Kidney glomerular epithelial cell (primary cell): ENCODE measurements around the gene SH3RF3.

Source experiments
- DNase-seq: peaks from one replicate; lab custom pipeline; 2025; lab: John Stamatoyannopoulos, UW

Gene SH3RF3

DNA sequence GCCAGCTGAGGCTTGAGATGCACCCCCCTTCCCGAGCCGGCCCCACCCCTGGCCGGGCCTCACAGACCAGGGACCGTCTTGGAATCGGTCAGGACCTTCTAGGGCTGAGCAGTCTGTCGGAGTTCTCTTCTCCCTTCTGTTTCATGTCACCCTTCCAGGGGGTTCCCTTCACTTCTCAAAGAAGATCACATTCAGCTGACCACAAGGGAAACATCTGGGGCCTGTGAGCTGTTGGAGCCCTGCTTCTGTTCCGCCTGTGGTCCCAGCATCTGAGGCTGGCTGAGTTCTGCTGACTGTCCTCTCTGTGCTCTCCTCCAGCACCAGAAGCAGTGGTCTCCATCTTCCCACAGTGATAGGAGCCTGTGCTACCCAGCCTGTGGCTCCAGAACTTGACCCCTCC is 378.2 kb downstream of the SH3RF3 start:
- no peak for DNase-seq

GRCh38 chr2:109507828-109508227 is 378.8 kb downstream of the SH3RF3 start:
- DNase-seq = no peak

GRCh38 chr2:109508556-109508955 is 379.6 kb downstream of the SH3RF3 start:
- no peak for DNase-seq

DNA sequence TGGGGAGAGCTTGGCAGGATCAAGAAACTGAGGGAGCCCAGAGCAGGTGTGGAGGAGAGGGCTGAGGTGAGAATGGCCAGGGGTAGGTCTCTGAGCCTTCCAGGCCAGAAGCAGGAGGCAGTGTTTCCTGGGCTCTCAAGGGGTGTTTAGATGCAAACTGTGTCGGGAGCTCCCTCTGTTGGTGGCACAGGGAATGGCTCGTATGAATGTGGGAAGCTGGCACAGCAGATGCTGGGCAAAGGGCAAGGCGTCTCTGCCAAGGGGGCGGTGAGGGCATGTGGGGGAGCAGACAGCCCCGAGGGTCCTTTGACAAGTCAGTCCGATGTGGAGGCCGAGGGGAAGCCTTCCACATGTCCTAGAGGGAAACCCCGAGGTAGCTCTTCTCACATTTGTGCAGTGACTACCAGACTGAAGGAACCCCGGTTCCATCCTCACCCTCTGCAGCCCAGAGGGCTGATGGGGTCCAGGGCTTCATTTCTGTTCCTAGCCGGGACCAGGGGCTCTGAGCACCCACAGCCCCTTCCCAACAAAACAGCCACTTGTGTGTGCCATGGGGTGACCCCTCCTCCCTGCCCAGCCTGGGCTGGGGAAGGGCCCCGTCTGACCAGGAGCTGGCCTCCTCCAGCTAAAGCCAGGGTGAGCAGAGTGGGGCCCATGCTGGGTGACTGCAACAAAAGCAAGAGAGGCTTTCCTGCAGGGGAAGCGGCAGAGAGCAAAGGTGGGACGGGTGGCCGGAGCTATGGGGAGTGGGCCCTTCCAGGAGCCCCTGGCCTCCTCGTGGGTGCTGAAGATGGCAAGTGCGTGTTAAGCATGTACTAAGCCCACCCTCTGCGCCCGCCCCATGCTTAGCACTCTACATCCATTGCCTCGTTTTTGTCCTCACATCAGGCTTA is 381.4 kb downstream of the SH3RF3 start:
- peak; percentile 68 for DNase-seq

- no peak for DNase-seq
Measured at GRCh38 chr2:109511168-109511567, 382.2 kb downstream of the SH3RF3 start.

DNA sequence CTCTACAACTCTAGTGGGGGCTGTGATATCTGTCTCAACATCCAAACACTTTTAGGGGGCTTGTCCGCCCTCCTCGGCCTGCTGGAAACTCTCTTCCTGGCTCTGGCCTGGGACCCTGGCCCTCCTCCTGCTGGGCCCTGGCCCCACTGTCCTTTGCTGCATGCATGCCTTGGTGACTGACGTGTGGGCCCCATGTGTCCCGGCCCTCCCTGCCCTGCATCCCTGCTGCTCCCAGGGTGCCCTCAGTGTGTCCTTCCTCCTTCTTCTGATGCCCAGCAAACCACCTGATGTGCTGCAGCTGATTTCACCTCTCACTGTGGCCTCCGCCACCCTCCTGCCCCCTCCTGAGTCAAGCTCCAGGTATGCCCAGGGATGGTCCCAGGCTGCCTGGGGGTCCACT is 383.1 kb downstream of the SH3RF3 start:
- DNase-seq = no peak

- DNase-seq = no peak
Measured at GRCh38 chr2:109513230-109513629, 384.2 kb downstream of the SH3RF3 start.

DNA sequence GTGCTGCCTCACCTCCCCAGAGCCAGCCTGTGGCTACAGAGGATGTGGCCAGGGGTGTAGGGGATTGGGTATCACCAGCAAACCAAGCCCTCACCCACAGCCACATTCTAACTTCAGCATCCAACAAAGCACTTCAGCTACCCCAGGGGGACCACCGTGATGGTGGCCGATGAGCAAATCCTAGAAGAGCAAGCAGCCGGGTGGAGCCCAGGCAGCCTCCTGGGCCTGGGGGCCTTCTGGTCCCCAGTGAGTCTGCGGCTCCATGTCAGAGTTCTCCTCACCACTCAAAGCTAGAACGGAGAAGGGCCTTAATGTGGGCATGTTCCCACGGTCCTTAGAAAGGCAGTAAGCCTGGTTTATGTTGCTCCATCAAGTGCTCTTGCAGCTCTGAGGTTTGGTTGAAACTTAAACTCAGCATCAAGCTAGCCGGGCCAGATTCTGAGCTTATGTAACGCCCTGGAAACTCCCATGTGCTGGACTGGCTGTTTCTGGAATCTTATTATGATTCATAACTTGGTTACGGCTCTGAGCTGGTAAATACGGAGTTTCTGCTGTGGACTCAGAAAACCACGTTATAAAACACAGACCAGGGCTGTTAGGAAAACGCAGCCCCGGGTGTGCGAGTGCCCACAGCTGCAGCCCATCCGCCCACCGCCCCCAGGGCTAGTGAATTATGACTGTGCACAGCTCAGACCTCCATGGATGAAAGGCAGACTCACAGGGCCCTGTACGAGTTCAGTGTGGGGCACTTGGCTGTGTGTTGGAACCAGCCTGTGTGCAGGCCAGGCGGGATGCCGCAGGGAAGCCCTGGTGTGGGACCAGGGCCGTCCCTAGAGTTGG is 385.0 kb downstream of the SH3RF3 start:
- peak; percentile 45 for DNase-seq

- no peak for DNase-seq
Measured at GRCh38 chr2:109514857-109515256, 385.9 kb downstream of the SH3RF3 start.

- DNase-seq = no peak
Measured at GRCh38 chr2:109516445-109517117, 387.6 kb downstream of the SH3RF3 start.

DNA sequence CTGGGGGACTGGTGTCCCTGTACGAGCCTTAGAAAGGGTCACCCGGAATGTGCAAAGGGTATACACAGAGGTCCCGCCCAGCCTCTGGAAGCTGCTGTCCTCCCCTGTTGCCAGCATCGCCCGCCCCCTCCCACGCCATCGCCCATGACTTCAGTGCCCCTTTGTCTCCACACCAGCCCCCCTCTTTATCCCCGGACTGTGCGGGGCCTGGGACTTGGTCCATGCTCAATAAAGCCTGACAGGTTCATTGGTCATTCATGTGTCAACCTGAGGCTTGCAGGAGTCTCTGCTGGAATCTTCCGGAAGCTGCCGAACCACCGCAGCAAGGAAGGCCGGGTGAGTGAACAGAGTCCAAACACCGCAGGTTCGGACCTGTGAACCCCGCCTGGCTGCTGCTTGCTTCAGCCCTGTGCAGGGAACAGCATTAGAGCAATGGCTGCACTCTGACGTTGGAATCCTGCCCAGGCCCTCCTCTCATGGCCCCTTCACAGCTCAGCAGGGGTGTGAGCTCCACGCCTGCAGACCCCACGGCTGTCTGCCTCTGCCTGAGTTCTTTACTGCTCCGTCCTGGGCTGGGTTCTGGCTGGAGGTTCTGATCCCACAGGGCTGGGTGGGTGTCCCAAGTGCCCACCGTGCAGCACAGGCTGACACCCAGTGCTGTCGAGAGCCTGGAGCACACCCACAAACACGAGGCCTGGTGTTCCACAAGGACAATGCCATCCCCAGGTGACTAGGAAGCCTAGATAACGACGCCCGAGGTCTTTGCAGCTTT is 388.3 kb downstream of the SH3RF3 start:
- DNase-seq = no peak

- no peak for DNase-seq
Measured at GRCh38 chr2:109519513-109519912, 390.5 kb downstream of the SH3RF3 start.

DNA sequence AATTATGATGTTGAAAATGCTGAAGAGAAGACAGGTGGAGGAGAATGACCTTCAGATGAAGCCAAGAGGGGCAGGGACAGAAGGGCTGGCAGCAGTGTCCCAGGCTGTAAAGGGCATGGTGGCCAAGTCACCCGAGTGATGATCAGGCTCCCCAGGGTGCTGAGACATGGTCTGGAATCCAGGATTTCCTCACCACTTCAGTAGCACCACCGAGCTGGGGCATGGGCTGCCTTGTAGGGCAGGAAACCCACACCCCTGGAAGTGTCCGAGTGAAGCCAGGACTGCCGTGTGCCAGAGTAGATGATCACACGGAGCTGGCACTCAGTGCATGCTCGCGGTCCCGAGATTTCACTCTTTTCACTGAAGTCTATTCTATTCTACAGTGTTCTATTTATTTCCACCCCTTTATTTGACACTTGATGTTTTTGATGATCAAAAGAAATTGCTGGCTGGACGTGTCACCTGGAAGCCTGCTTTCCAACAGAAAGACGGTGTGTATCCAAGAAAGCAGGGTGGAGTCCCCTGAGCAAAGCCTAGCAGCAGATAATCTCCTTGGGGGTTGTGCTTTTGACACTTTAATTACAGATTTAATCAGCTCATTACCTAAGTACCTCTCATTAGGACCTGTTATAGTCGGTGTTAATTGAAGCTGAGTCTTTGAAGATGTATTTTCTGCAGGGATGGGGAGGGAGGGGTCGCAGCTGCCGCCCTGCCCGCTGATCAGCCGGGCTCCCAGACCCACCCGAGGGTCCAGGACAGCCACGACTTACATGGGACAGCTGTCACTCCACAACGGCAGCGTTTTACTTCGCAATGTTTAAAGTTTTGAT is 392.4 kb downstream of the SH3RF3 start:
- no peak for DNase-seq

DNA sequence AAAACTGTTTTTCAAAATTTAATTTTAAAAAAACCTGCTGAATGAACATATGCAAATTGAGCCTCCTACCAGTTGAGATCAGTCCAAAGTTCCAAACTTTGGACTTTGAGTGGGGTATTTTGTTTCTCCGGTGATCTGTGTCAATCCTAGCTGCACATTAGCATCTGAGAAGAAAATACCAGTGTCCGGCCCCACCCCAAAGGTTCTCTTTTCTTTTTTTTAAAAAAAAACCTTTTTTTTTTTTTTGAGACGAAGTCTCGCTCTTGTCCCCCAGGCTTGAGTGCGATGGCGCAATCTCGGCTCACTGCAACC is 393.0 kb downstream of the SH3RF3 start:
- DNase-seq = no peak

GRCh38 chr2:109523121-109523520 is 394.1 kb downstream of the SH3RF3 start:
- no peak for DNase-seq

GRCh38 chr2:109523536-109524361 is 394.7 kb downstream of the SH3RF3 start:
- DNase-seq = no peak

DNA sequence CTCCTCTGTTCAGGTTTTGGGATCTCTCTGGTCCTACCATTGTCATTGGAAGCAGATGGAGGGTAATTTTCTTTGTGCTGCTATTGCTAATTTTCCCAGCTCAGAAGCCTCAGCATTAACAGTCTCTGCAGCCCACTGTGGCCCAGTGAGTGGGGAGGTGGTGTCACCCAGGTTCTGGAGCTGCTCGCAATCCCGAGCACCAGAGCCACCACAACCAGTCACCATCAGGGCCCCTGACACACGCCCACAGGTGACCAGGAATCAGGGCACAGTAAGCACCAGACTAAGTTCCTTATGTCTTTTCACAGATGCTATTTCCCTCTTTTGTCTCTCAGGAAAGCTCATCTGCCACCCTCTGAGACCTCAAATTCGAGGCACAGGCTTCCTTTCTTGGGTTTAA is 396.8 kb downstream of the SH3RF3 start:
- no peak for DNase-seq

DNA sequence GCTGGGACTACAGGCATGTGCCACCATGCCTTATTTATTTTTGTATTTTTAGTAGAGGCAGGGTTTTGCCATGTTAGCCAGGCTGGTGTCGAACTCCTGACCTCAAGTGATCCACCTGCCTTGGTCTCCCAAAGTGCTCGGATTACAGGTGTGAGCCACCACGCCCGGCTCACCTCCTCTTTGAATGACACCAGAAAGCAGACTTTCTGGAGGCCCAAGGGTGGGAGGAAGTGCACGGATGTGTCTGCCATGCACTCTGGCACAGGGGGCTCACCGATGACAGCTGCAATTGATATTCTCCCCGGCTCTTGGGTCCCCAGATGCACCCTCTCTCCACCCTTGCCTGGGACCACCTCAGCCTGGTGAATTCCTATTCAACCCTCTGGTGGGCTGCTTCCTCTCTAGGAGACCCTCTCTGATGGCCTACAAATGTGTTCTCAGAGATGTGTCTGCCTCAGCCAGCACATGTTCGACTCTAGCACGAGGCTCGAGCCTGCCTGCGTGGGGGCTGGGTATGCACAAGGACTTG is 397.5 kb downstream of the SH3RF3 start:
- DNase-seq = no peak

DNA sequence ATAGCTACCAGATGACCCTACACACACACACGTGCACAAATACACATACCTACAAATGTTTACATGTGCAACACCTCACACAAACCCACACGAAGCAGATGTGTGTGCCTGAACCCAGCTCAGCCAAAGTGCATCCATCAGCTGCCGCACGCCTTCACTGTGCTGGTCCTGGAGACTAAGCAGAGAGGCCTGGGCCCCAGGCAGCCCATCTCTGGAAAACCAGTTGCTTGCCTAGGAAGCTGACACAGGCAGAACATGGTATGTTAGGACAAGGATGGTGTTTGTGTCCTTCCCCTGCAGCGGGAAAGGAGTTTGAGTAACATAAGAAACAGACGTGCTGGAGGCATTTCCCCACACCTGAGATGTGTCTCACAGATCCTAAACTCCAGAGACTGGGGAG is 398.1 kb downstream of the SH3RF3 start:
- no peak for DNase-seq
